ENCODE results near the gene SPINT4.

SPINT4 gene

GRCh38 chr20:45765307-45765875 lies 43.2 kb downstream of the SPINT4 start:
- no peak for DNase-seq

DNA sequence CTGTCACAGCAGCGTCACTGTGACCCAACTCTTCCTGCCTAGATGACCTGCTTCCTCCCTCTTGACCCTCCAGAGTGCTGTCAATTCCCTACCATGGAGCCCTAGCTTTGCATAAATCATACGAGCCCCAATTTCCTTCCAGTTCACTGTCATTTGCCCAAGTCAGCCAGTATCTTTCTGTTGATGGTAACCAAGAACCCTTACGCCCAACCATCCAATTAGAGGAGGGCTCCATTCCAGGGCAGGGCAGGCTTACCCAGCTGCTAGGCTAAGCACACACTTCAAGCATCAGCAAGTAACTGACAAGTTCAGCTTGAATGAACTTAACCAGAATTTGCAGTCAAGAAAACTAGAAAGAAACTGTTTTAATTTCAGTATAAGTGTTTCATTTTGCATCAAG lies 43.8 kb downstream of the SPINT4 start:
- DNase-seq = no peak

GRCh38 chr20:45768479-45768878 lies 46.3 kb downstream of the SPINT4 start:
- no peak for DNase-seq

GRCh38 chr20:45771182-45771759 lies 49.1 kb downstream of the SPINT4 start:
- peak; percentile 3 to 79 (median 56) for DNase-seq

DNA sequence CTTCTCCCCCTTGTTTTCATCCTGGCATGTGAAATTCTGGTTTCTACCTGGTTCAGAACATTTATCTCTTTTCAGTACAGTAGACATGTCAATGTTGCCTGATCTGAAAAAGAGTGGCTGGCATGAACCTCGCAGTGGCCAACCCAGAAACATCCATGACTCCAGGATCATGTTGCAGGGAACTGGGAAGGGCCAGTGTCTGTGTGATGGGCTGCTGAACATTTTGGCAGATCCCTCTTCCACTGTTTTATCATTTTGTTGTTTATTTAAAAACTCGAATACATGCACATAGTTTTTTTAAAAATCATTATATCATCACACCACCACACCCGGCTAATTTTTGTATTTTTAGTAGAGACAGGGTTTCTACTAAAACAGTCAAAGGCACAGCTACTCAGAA lies 50.5 kb downstream of the SPINT4 start:
- no peak for DNase-seq

GRCh38 chr20:45774945-45775344 lies 52.8 kb downstream of the SPINT4 start:
- no peak for DNase-seq

DNA sequence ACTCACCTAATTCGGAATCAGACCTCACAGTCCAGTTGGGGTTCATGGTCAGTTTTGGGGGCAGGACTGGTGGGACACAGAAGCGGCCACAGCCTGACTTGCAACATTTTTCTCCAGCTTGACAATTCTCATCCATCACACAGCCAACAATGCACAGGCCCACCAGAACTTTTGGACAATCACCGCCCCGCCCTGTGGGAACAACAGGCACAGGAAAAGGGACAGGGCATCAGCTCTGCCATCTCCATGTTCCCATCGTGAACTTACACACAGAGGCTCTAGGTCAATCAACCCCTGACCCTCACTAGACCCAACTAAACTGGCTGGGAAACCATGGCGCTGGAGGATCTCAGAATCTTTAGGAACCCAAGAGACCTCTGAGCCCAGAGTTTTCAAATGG lies 53.3 kb downstream of the SPINT4 start:
- no peak for DNase-seq
